DND-41 (cell line): Measurements from ENCODE around the gene PPID.

Experiments
- CTCF ChIP-seq: IDR thresholded peaks from 2 replicates; pipeline ENCODE4 v1.5.1; 2012; ENCODE audit warnings: borderline replicate concordance, low read length, moderate library complexity, mild to moderate bottlenecking; ENCODE audit not compliant: poor library complexity, severe bottlenecking; ENCODE audit errors: extremely low read depth
- EZH2 ChIP-seq: IDR thresholded peaks from 3 replicates; pipeline ENCODE4 v1.6.1; 2012; ENCODE audit warnings: borderline replicate concordance, low read depth, mild to moderate bottlenecking, moderate library complexity, low read length, inconsistent platforms; ENCODE audit not compliant: severe bottlenecking

- TF ChIP-seq EZH2 (no peak), CTCF (no peak)
Observed at GRCh38 chr4:158767451-158767850, 44.3 kb upstream of the PPID start.
